Glutamatergic neuron (in vitro differentiated cells): Measurements from ENCODE around the gene CAMTA1. TPM values are rescaled to one million over a fixed set of nuclear protein-coding genes. Genes with fewer than 3 reads are reported as not detected.

Source experiments
- DNase-seq: peaks from one replicate; pipeline ENCODE4 v3.0.0; 2022
- H3K27ac Mint-ChIP-seq: one replicate; pipeline ENCODE4 v1.8.0; 2020; ENCODE audit warnings: mild to moderate bottlenecking, mixed read lengths, inconsistent platforms; ENCODE audit not compliant: unreplicated experiment
- H3K27me3 Mint-ChIP-seq: one replicate; pipeline ENCODE4 v1.8.0; 2020; ENCODE audit warnings: mild to moderate bottlenecking, moderate library complexity, mixed read lengths, inconsistent platforms; ENCODE audit not compliant: unreplicated experiment
- H3K36me3 Mint-ChIP-seq: one replicate; pipeline ENCODE4 v1.8.0; 2020; ENCODE audit warnings: mild to moderate bottlenecking, mixed read lengths, inconsistent platforms; ENCODE audit not compliant: unreplicated experiment
- H3K4me1 Mint-ChIP-seq: one replicate; pipeline ENCODE4 v1.8.0; 2020; ENCODE audit warnings: mild to moderate bottlenecking, low read depth, mixed read lengths, inconsistent platforms; ENCODE audit not compliant: unreplicated experiment
- H3K4me3 Mint-ChIP-seq: one replicate; pipeline ENCODE4 v1.8.0; 2020; ENCODE audit warnings: mild to moderate bottlenecking, mixed read lengths, inconsistent platforms; ENCODE audit not compliant: unreplicated experiment
- H3K9me3 Mint-ChIP-seq: one replicate; pipeline ENCODE4 v1.8.0; 2020; ENCODE audit warnings: mild to moderate bottlenecking, moderate library complexity, mixed read lengths, inconsistent platforms; ENCODE audit not compliant: unreplicated experiment
- total RNA-seq: library from RNA; stranded (reverse); fragmentation: NEBNext Ultra II Directional; extraction: Animal tissue kit (Norgen Biotek cat#: 25700); gene quantifications from one replicate; pipeline ENCODE4 v1.2.1, GENCODE V29; 2021; ENCODE audit not compliant: unreplicated experiment
- TF ChIP-seq, protein P1 (sequence below): fragments of 200-600 bp; sonication (generic); IDR thresholded peaks from one replicate; pipeline ENCODE4 v1.5.0; 2021; ENCODE audit not compliant: partially characterized antibody, unreplicated experiment

CAMTA1 gene
- total RNA-seq, 1 donor from 2014 or later, result 77.2 TPM

DNA sequence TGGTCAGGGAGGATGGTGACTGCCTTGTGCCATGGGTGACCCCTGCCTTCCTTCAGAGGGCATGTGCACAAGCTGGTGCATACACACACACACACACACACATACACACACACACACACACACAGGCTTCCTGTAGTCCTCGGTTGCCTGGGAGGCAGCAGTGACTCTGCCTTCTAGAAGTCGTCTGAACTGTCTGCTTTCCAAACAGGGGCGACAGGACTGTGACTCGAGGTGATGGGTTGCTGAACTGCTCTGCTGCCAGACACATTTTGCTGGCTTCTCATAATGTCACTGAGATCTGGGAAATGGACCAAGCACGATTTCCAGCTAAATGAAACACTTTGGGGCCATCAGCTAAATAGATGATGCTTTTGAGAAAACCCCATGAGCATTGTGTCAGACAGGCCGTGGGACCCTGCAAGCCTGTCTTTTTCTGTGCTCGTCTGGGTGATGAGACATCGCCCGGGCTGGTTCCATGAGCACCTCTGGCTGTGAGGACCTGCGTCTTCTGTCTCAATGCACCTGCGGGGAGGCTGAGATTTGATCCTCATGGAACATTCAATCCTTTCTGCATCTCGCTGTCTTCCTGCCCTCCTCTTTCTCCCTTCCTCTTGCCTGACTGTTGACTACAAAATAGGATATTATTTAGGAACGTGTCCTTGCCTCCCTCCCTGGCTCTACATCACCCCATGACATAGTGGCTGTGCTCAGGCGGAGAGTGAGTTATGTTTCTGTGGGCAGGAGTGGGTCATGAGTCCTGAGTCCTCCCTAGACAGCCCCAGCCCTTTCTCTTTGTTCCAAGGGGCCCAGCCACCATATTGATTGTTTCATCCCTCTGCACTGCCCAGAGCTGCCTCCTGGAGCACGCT is 436.8 kb downstream of the CAMTA1 start:
- Mint-ChIP-seq H3K9me3 (peaks cover 5% of the 10 kb centered on the region), H3K27me3 (peaks cover 4% of the 10 kb centered on the region), H3K4me3 (no peak overlapping the region), H3K4me1 (no peaks in the 10 kb centered on the region), H3K27ac (no peak overlapping the region), H3K36me3 (no peaks in the 10 kb centered on the region)
- TF ChIP-seq, protein P1, sequence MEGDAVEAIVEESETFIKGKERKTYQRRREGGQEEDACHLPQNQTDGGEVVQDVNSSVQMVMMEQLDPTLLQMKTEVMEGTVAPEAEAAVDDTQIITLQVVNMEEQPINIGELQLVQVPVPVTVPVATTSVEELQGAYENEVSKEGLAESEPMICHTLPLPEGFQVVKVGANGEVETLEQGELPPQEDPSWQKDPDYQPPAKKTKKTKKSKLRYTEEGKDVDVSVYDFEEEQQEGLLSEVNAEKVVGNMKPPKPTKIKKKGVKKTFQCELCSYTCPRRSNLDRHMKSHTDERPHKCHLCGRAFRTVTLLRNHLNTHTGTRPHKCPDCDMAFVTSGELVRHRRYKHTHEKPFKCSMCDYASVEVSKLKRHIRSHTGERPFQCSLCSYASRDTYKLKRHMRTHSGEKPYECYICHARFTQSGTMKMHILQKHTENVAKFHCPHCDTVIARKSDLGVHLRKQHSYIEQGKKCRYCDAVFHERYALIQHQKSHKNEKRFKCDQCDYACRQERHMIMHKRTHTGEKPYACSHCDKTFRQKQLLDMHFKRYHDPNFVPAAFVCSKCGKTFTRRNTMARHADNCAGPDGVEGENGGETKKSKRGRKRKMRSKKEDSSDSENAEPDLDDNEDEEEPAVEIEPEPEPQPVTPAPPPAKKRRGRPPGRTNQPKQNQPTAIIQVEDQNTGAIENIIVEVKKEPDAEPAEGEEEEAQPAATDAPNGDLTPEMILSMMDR, result no peak
- no peak for DNase-seq

GRCh38 chr1:7222695-7223015 is 437.4 kb downstream of the CAMTA1 start:
- H3K4me1 Mint-ChIP-seq, result no peaks in the 10 kb centered on the region
- TF ChIP-seq, protein P1, result no peak
- H3K27ac Mint-ChIP-seq, result no peak overlapping the region
- peaks cover 4% of the 10 kb centered on the region for H3K27me3 Mint-ChIP-seq
- H3K36me3 Mint-ChIP-seq, result no peaks in the 10 kb centered on the region
- no peak overlapping the region for H3K4me3 Mint-ChIP-seq
- peaks cover 5% of the 10 kb centered on the region for H3K9me3 Mint-ChIP-seq
- DNase-seq, result no peak

GRCh38 chr1:7223334-7224080 is 438.3 kb downstream of the CAMTA1 start:
- DNase-seq, result no peak
- Mint-ChIP-seq H3K27ac (no peak overlapping the region), H3K27me3 (peaks cover 4% of the 10 kb centered on the region), H3K36me3 (no peaks in the 10 kb centered on the region), H3K4me3 (no peak overlapping the region), H3K4me1 (no peaks in the 10 kb centered on the region), H3K9me3 (peaks cover 5% of the 10 kb centered on the region)
- TF ChIP-seq, protein P1, result no peak

DNA sequence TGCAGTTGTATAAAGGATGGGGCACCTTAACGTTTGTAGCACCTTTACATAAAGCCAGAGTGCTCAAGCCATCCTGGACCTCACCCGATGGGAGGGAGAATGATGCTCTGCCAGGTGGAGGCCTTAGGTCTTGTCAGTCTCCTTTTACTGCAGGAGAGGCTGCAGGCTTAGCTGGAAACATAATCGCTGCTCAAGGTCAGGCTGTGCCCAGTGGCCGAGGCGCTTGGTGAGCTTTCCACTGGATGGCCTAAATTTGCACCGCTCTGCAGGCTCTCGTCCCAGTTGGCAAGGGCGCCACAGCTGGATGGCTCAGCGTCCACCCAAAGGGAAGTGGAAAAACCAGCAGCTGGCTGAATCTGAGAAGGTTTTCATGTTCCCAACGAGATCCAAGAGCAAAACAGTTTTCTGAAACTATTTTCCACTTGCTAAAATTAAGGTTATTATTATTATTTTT is 438.9 kb downstream of the CAMTA1 start:
- no peak overlapping the region for H3K27ac Mint-ChIP-seq
- peaks cover 5% of the 10 kb centered on the region for H3K9me3 Mint-ChIP-seq
- H3K36me3 Mint-ChIP-seq, result no peaks in the 10 kb centered on the region
- DNase-seq, result no peak
- H3K4me1 Mint-ChIP-seq, result no peaks in the 10 kb centered on the region
- TF ChIP-seq, protein P1, result no peak
- H3K27me3 Mint-ChIP-seq, result peaks cover 4% of the 10 kb centered on the region
- no peak overlapping the region for H3K4me3 Mint-ChIP-seq

DNA sequence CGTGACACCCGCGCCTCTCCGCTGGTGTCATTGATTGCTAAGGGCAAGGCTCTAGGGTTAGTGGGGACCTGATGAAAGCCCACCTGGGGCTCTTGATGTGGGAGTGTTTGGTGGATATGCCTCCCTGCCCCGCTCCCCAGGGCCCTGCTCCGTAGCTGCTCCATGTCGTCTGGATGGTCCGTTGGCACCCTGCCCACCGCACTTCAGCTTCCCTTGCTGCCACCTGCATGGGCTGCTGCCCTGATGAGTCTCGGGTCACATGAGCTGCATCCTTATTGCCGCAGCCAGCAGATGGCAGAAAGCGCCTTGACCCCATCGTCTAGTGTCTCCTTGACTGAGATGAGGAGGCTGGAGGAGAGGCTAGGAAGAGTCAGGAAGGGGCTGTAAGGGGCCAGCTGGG is 439.4 kb downstream of the CAMTA1 start:
- no peak for DNase-seq
- peaks cover 4% of the 10 kb centered on the region for H3K27me3 Mint-ChIP-seq
- TF ChIP-seq, protein P1, result no peak

More for the DNA sequence above, 439.4 kb downstream of the CAMTA1 start:
- Mint-ChIP-seq H3K9me3 (peaks cover 4% of the 10 kb centered on the region), H3K4me1 (no peaks in the 10 kb centered on the region), H3K27ac (no peak overlapping the region), H3K36me3 (no peaks in the 10 kb centered on the region), H3K4me3 (no peak overlapping the region)
